Vagina (tissue), 2 donors: ENCODE measurements around the gene ARID1B. TPM values are rescaled to one million over a fixed set of nuclear protein-coding genes. Genes with fewer than 3 reads are reported as not detected.

Experiments
- DNase-seq, 2 donors: peaks; one replicate each; pipeline ENCODE4 v3.0.0-alpha.2; 2017; ENCODE audit errors: extremely low spot score in 2 of 2
- H3K27ac ChIP-seq: fragments of 200-600 bp; sonication (generic); one replicate; pipeline ENCODE4 v1.5.1; 2019
- H3K27me3 ChIP-seq: fragments of 200-600 bp; sonication (generic); one replicate; pipeline ENCODE4 v1.5.1; 2019
- H3K36me3 ChIP-seq, 2 donors: fragments of 200-600 bp; sonication (generic); one replicate each; pipeline ENCODE4 v1.5.1; 2017 to 2019
- H3K4me1 ChIP-seq: fragments of 200-600 bp; sonication (generic); one replicate; pipeline ENCODE4 v1.5.1; 2019
- H3K4me3 ChIP-seq, 2 donors: fragments of 200-600 bp; sonication (generic); 1 replicate in 1 of 2; 2 replicates in 1 of 2; pipeline ENCODE4 v1.5.1; 2016 to 2019
- H3K9me3 ChIP-seq: fragments of 200-600 bp; sonication (generic); one replicate; pipeline ENCODE4 v1.5.1; 2019
- CTCF ChIP-seq, 3 experiments: fragments of 450-650 bp in 2 of 3; fragments of 200-600 bp in 1 of 3; sonication (generic) in 1 of 3; IDR thresholded peaks; one replicate each; pipeline ENCODE4 v1.5.1; 2017 to 2019; ENCODE audit warnings: antibody characterized with exemption in 3 of 3, mild to moderate bottlenecking in 2 of 3, moderate library complexity in 2 of 3
- POLR2A ChIP-seq, 2 donors: fragments of 450-650 bp; IDR thresholded peaks; one replicate each; pipeline ENCODE4 v1.6.1; 2017; ENCODE audit warnings: antibody characterized with exemption in 2 of 2, mild to moderate bottlenecking in 2 of 2, moderate library complexity in 2 of 2
- POLR2AphosphoS5 ChIP-seq, 2 donors: sonication (generic); formaldehyde crosslinking; IDR thresholded peaks; one replicate each; pipeline ENCODE4 v1.9.0; 2017; ENCODE audit warnings: antibody characterized with exemption in 2 of 2, mild to moderate bottlenecking in 2 of 2, low read depth in 1 of 2; ENCODE audit not compliant: insufficient read depth in 1 of 2
- intact Hi-C: fragments of 100-400 bp; cut with DNase I; formaldehyde crosslinking; loops from one replicate; pipeline ENCODE4 v1.15.1; 2023
- total RNA-seq: library from RNA; depleted of rRNA; stranded (reverse); fragments of >200 nt; gene quantifications from one replicate; pipeline ENCODE4 v1.2.3, GENCODE V29; 2016

Gene ARID1B
- total RNA-seq, 1 donor from 2014 or later, result 141 TPM

GRCh38 chr6:157095569-157095968, 318.4 kb downstream of the ARID1B start:
- Histone ChIP-seq H3K27me3 (no peaks in the 10 kb centered on the region), H3K9me3 (no peaks in the 10 kb centered on the region), H3K27ac (no peak overlapping the region), H3K4me3 (no peak overlapping the region), H3K36me3 (no peaks in the 10 kb centered on the region), H3K4me1 (peaks cover 8% of the 10 kb centered on the region)
- TF ChIP-seq POLR2A (IDR thresholded peaks at IDR 0.05) (no peak), POLR2AphosphoS5 (IDR thresholded peaks at IDR 0.05; ENCODE audit: insufficient read depth in 1 of 2, low read depth in 1 of 2) (no peak), CTCF (IDR thresholded peaks at IDR 0.05) (no peak)
- intact Hi-C loops, result no loop called here
- DNase-seq, result no peak

GRCh38 chr6:157096105-157096504, 318.9 kb downstream of the ARID1B start:
- Histone ChIP-seq H3K27ac (no peak overlapping the region), H3K4me1 (peaks cover 8% of the 10 kb centered on the region)
- intact Hi-C loops, result no loop called here

GRCh38 chr6:157096522-157096921, 319.3 kb downstream of the ARID1B start:
- H3K9me3 ChIP-seq, result no peaks in the 10 kb centered on the region
- H3K27ac ChIP-seq, result no peak overlapping the region
- peaks cover 8% of the 10 kb centered on the region for H3K4me1 ChIP-seq
- no peaks in the 10 kb centered on the region for H3K27me3 ChIP-seq
- intact Hi-C loops, result no loop called here
- no peaks in the 10 kb centered on the region for H3K36me3 ChIP-seq
- no peak for DNase-seq
- TF ChIP-seq POLR2AphosphoS5 (IDR thresholded peaks at IDR 0.05; ENCODE audit: insufficient read depth in 1 of 2, low read depth in 1 of 2) (no peak), POLR2A (IDR thresholded peaks at IDR 0.05) (no peak), CTCF (IDR thresholded peaks at IDR 0.05) (no peak)
- no peak overlapping the region for H3K4me3 ChIP-seq

More at GRCh38 chr6:157096105-157096504, 318.9 kb downstream of the ARID1B start:
- Histone ChIP-seq H3K9me3 (no peaks in the 10 kb centered on the region), H3K4me3 (no peak overlapping the region), H3K27me3 (no peaks in the 10 kb centered on the region), H3K36me3 (no peaks in the 10 kb centered on the region)
- DNase-seq, result no peak
- TF ChIP-seq POLR2A (IDR thresholded peaks at IDR 0.05) (no peak), POLR2AphosphoS5 (IDR thresholded peaks at IDR 0.05; ENCODE audit: insufficient read depth in 1 of 2, low read depth in 1 of 2) (no peak), CTCF (IDR thresholded peaks at IDR 0.05) (no peak)

GRCh38 chr6:157097255-157097955, 320.2 kb downstream of the ARID1B start:
- H3K36me3 ChIP-seq, result no peaks in the 10 kb centered on the region
- DNase-seq, result no peak
- peaks cover 2% of the 10 kb centered on the region for H3K4me1 ChIP-seq
- H3K27ac ChIP-seq, result no peak overlapping the region
- no peaks in the 10 kb centered on the region for H3K27me3 ChIP-seq
- TF ChIP-seq POLR2AphosphoS5 (IDR thresholded peaks at IDR 0.05; ENCODE audit: insufficient read depth in 1 of 2, low read depth in 1 of 2) (no peak), POLR2A (IDR thresholded peaks at IDR 0.05) (no peak), CTCF (IDR thresholded peaks at IDR 0.05) (no peak)
- H3K4me3 ChIP-seq, result no peak overlapping the region
- intact Hi-C loops, result no loop called here
- no peaks in the 10 kb centered on the region for H3K9me3 ChIP-seq

- Histone ChIP-seq H3K4me1 (no peaks in the 10 kb centered on the region), H3K27me3 (no peaks in the 10 kb centered on the region), H3K36me3 (no peaks in the 10 kb centered on the region), H3K9me3 (no peaks in the 10 kb centered on the region), H3K4me3 (no peak overlapping the region), H3K27ac (no peak overlapping the region)
- DNase-seq, result no peak
- intact Hi-C loops, result no loop called here
- TF ChIP-seq POLR2AphosphoS5 (IDR thresholded peaks at IDR 0.05; ENCODE audit: insufficient read depth in 1 of 2, low read depth in 1 of 2) (no peak), POLR2A (IDR thresholded peaks at IDR 0.05) (no peak), CTCF (IDR thresholded peaks at IDR 0.05) (no peak)
These were observed 321.8 kb downstream of the ARID1B start for GRCh38 chr6:157098999-157099398.
